Measurements from ENCODE around the gene BLVRA. TPM values are rescaled to one million over a fixed set of nuclear protein-coding genes. Genes with fewer than 3 reads are reported as not detected.

The BLVRA gene
- polyA plus RNA-seq, 1 donor (not counting 4 experiments of a cell fraction or from before 2014, with no cell fraction given), result 49.6 TPM

DNA sequence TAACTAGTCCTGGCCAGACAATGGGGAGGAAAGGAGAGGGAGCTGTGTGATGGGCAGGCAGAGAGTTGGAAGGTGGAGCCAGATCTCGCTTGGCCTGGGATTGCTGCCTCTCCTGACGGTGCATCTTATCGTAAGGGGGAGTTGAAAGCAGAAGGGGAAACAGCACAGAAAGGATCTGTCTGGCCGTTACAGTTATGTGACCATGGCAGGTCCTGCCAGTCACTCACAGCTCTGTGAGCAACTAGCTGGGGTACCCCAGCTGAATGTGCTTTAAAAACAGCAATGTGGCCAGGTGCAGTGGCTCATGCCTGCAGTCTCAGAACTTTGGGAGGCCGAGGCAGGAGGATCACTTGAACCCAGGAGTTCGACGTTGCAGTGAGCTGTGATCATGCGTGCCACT, 8.1 kb downstream of the BLVRA start:
- Histone ChIP-seq H3K79me2 (ENCODE audit: control insufficient read depth, insufficient read depth, low read length) (peaks cover 3% of the 10 kb centered on the region), H3K9me1 (ENCODE audit: control insufficient read depth, extremely low read depth, insufficient read depth, low read length) (no peaks in the 10 kb centered on the region), H3K27ac (ENCODE audit: control insufficient read depth, insufficient read depth, low read length) (no peak overlapping the region), H3K36me3 (ENCODE audit: control insufficient read depth in 2 of 2, extremely low read depth in 1 of 2, insufficient read depth in 2 of 2, low read length in 2 of 2) (peaks cover 0 to 1% of the 10 kb centered on the region in 2 experiments), H3K4me3 (ENCODE audit: control insufficient read depth in 2 of 3, extremely low read depth in 1 of 3, insufficient read depth in 2 of 3, low read depth in 1 of 3, low read length in 3 of 3) (no peak overlapping the region), H3K9me3 (ENCODE audit: control insufficient read depth, low read depth, low read length) (no peaks in the 10 kb centered on the region), H4K20me1 (ENCODE audit: control insufficient read depth, extremely low read depth, insufficient read depth, low read length) (no peaks in the 10 kb centered on the region), H3K4me1 (ENCODE audit: control insufficient read depth, extremely low read depth, insufficient read depth, low read length) (peaks cover 19% of the 10 kb centered on the region), H2AFZ (ENCODE audit: control insufficient read depth, low read length) (no peak overlapping the region), H3K4me2 (ENCODE audit: control insufficient read depth, extremely low read depth, insufficient read depth, low read depth, low read length) (no peak overlapping the region), H3K27me3 (ENCODE audit: control insufficient read depth, extremely low read depth, insufficient read depth, low read length) (no peaks in the 10 kb centered on the region), H3K9ac (ENCODE audit: control insufficient read depth, extremely low read depth, insufficient read depth, low read length) (no peak overlapping the region)
- dilution Hi-C loops (cut with MboI; ENCODE audit: extremely low pct_ligation_motif_present, low sequenced_read_pairs), result no loop called here
- FAIRE-seq (no peak), DNase-seq (ENCODE audit: low read depth, low spot score) (no peak)
- no peak for TF ChIP-seq EZH2 (IDR thresholded peaks at IDR 0.05; ENCODE audit: low read length)
- TF ChIP-seq, protein P1, sequence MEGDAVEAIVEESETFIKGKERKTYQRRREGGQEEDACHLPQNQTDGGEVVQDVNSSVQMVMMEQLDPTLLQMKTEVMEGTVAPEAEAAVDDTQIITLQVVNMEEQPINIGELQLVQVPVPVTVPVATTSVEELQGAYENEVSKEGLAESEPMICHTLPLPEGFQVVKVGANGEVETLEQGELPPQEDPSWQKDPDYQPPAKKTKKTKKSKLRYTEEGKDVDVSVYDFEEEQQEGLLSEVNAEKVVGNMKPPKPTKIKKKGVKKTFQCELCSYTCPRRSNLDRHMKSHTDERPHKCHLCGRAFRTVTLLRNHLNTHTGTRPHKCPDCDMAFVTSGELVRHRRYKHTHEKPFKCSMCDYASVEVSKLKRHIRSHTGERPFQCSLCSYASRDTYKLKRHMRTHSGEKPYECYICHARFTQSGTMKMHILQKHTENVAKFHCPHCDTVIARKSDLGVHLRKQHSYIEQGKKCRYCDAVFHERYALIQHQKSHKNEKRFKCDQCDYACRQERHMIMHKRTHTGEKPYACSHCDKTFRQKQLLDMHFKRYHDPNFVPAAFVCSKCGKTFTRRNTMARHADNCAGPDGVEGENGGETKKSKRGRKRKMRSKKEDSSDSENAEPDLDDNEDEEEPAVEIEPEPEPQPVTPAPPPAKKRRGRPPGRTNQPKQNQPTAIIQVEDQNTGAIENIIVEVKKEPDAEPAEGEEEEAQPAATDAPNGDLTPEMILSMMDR (optimal IDR thresholded peaks at IDR 0.05 in 1 of 3, IDR thresholded peaks at IDR 0.05 in 1 of 3, conservative IDR thresholded peaks at IDR 0.05 in 1 of 3; ENCODE audit: extremely low read depth in 1 of 3, insufficient read depth in 2 of 3, low read length in 3 of 3), result no peak

DNA sequence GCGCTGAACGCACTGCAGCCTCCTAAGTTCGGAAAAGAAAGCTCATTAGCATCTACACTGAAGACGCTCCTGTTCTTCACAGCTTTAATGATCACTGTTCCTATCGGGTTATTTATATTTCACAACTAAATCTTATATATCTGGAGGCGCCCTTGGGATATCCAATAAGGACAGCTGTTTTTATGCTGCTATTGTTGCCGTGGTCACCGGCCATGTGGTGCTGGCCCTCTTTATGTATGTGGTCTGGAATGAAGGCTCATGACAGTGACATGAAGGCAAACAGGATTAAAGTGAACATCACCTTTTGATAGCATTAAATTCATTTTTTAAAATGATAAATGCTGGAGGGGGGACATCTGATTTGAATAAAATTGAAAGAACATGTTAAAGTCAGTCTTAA, 8.8 kb downstream of the BLVRA start:
- TF ChIP-seq, protein P1 (optimal IDR thresholded peaks at IDR 0.05 in 1 of 3, IDR thresholded peaks at IDR 0.05 in 1 of 3, conservative IDR thresholded peaks at IDR 0.05 in 1 of 3; ENCODE audit: extremely low read depth in 1 of 3, insufficient read depth in 2 of 3, low read length in 3 of 3), result no peak
- TF ChIP-seq EZH2 (IDR thresholded peaks at IDR 0.05; ENCODE audit: low read length), result no peak
- DNase-seq (ENCODE audit: low read depth, low spot score) (no peak), FAIRE-seq (no peak)
- H3K27ac ChIP-seq (ENCODE audit: control insufficient read depth, insufficient read depth, low read length), result no peak overlapping the region
- H3K4me1 ChIP-seq (ENCODE audit: control insufficient read depth, extremely low read depth, insufficient read depth, low read length), result peaks cover 19% of the 10 kb centered on the region
- no peaks in the 10 kb centered on the region for H3K9me1 ChIP-seq (ENCODE audit: control insufficient read depth, extremely low read depth, insufficient read depth, low read length)
- no peaks in the 10 kb centered on the region for H3K9me3 ChIP-seq (ENCODE audit: control insufficient read depth, low read depth, low read length)
- dilution Hi-C loops (cut with MboI; ENCODE audit: extremely low pct_ligation_motif_present, low sequenced_read_pairs), result no loop called here
- H3K9ac ChIP-seq (ENCODE audit: control insufficient read depth, extremely low read depth, insufficient read depth, low read length), result no peak overlapping the region
- H3K4me3 ChIP-seq (ENCODE audit: control insufficient read depth in 2 of 3, extremely low read depth in 1 of 3, insufficient read depth in 2 of 3, low read depth in 1 of 3, low read length in 3 of 3), result no peak overlapping the region
- peaks cover 3% of the 10 kb centered on the region for H3K79me2 ChIP-seq (ENCODE audit: control insufficient read depth, insufficient read depth, low read length)
- peaks cover 0 to 4% of the 10 kb centered on the region in 2 experiments for H3K36me3 ChIP-seq (ENCODE audit: control insufficient read depth in 2 of 2, extremely low read depth in 1 of 2, insufficient read depth in 2 of 2, low read length in 2 of 2)
- no peaks in the 10 kb centered on the region for H3K27me3 ChIP-seq (ENCODE audit: control insufficient read depth, extremely low read depth, insufficient read depth, low read length)
- no peak overlapping the region for H2AFZ ChIP-seq (ENCODE audit: control insufficient read depth, low read length)
- no peaks in the 10 kb centered on the region for H4K20me1 ChIP-seq (ENCODE audit: control insufficient read depth, extremely low read depth, insufficient read depth, low read length)
- no peak overlapping the region for H3K4me2 ChIP-seq (ENCODE audit: control insufficient read depth, extremely low read depth, insufficient read depth, low read depth, low read length)
